Measurements from ENCODE around the gene ELAC2. TPM values are rescaled to one million over a fixed set of nuclear protein-coding genes. Genes with fewer than 3 reads are reported as not detected.

ELAC2 gene
- total and polyA plus RNA-seq, 2 of the 8 experiments (the other 6 are each of a cell fraction or from before 2014, with no cell fraction given), result 91.6 to 127 TPM

- Histone ChIP-seq H2BK120ac (replicated peaks; ENCODE audit: low read depth, low read length) (no peak overlapping the region), H3K23ac (ENCODE audit: insufficient read length) (no peak overlapping the region), H3K9ac (replicated peaks in 1 of 4; ENCODE audit: extremely low read depth in 1 of 4, low read depth in 3 of 4, low read length in 3 of 4) (no peak overlapping the region), H2BK12ac (ENCODE audit: low read depth, low read length) (no peak overlapping the region), H3K4me2 (ENCODE audit: insufficient read depth in 1 of 2, low read depth in 2 of 2, low read length in 2 of 2) (no peak overlapping the region), H3K4ac (replicated peaks; ENCODE audit: insufficient read length, low read depth, low read length) (no peak overlapping the region), H3K79me1 (ENCODE audit: low read depth, low read length) (peaks cover 3% of the 10 kb centered on the region), H3K36me3 (ENCODE audit: control insufficient read depth in 2 of 4, insufficient read depth in 4 of 4, low read length in 3 of 4) (peaks cover 36 to 63% (median 50%) of the 10 kb centered on the region in 4 experiments), H4K5ac (ENCODE audit: insufficient read length, low read depth, low read length) (no peak overlapping the region), H2AFZ (ENCODE audit: low read length) (no peak overlapping the region), H3K9me3 (ENCODE audit: insufficient read depth in 2 of 2, low read depth in 1 of 2, low read length in 1 of 2) (no peaks in the 10 kb centered on the region), H3K27ac (ENCODE audit: low read depth, low read length) (no peak overlapping the region), H3K23me2 (ENCODE audit: low read depth, low read length) (no peaks in the 10 kb centered on the region), H4K20me1 (replicated peaks in 1 of 2; ENCODE audit: control insufficient read depth in 1 of 2, insufficient read depth in 2 of 2, low read length in 2 of 2) (peaks cover 6 to 9% of the 10 kb centered on the region in 2 experiments), H2AK5ac (ENCODE audit: low read depth, low read length) (no peak overlapping the region), H3K56ac (replicated peaks; ENCODE audit: insufficient read length, low read depth, low read length) (no peak overlapping the region), H3K14ac (ENCODE audit: insufficient read length) (no peak overlapping the region), H4K8ac (ENCODE audit: extremely low read depth, insufficient read depth, low read length) (no peak overlapping the region), H2BK20ac (ENCODE audit: low read length) (no peak overlapping the region), H3K27me3 (replicated peaks in 1 of 4; ENCODE audit: control insufficient read depth in 3 of 4, extremely low read depth in 1 of 4, insufficient read depth in 3 of 4, low read length in 3 of 4) (no peaks in the 10 kb centered on the region), H2BK5ac (ENCODE audit: low read depth, low read length) (no peak overlapping the region), H3K4me3 (ENCODE audit: extremely low read depth in 1 of 4, insufficient read depth in 2 of 4, low read depth in 3 of 4, low read length in 4 of 4) (no peak overlapping the region), H3K18ac (ENCODE audit: extremely low read depth, low read length) (no peak overlapping the region), H4K91ac (replicated peaks; ENCODE audit: insufficient read length, low read length) (no peak overlapping the region), H2BK15ac (ENCODE audit: low read length) (no peak overlapping the region), H3K79me2 (ENCODE audit: control insufficient read depth in 1 of 2, insufficient read depth in 2 of 2, low read length in 2 of 2) (no peaks in the 10 kb centered on the region), H3K4me1 (replicated peaks in 1 of 4; ENCODE audit: control insufficient read depth in 3 of 4, insufficient read depth in 4 of 4, low read length in 3 of 4) (peaks cover 0 to 17% (median 6%) of the 10 kb centered on the region in 4 experiments; a peak in 5 of 7 replicates)
- ChIA-PET CTCF (ENCODE audit: partially characterized antibody) (interaction anchor here (0.9 to 2.2 kb wide), 3 partner anchors 12 to 17 kb away, joined by 3 to 6 read pairs (median 4); no protein-coding TSS in a partner anchor), POLR2A (ENCODE audit: partially characterized antibody) (interaction anchor here (1.0 to 2.8 kb wide), 6 partner anchors 8 to 14 kb away, joined by 3 to 13 read pairs (median 4); no protein-coding TSS in a partner anchor)
- FAIRE-seq (no peak), DNase-seq (ENCODE audit: low read depth in 1 of 2, low spot score in 2 of 2) (no peak)
- WGBS, 2 experiments (ENCODE audit: extremely low coverage in 1 of 2, insufficient coverage in 1 of 2, insufficient read length in 1 of 2, insufficient replicate concordance in 2 of 2, low coverage in 1 of 2, low lambda C conversion rate in 2 of 2, missing lambda C conversion rate in 1 of 2), result 99% methylated on average over 11 of the region's 12 CpGs; no CpG with 5 or more reads in 1 of the 2 experiments
- TF ChIP-seq CBX8 (IDR thresholded peaks at IDR 0.05; ENCODE audit: borderline replicate concordance, low read depth, low read length) (no peak), YY1 (IDR thresholded peaks at IDR 0.05; ENCODE audit: low read depth, low read length) (no peak), TAF7 (optimal IDR thresholded peaks at IDR 0.05; ENCODE audit: borderline replicate concordance, low read depth, low read length) (no peak), KDM4A (IDR thresholded peaks at IDR 0.05; ENCODE audit: low read depth, low read length, severe bottlenecking) (no peak), KDM1A (IDR thresholded peaks at IDR 0.05; ENCODE audit: borderline replicate concordance, low read length) (no peak), EP300 (IDR thresholded peaks at IDR 0.05; ENCODE audit: borderline replicate concordance in 1 of 2, low read depth in 2 of 2, low read length in 2 of 2) (no peak)
Measured at GRCh38 chr17:12990926-12991325, 26.9 kb downstream of the ELAC2 start.

Data from H1 (cell line).